ENCODE data around the gene ACSL6.
A peak's percentile ranks its signal among the peaks of the same experiment; 100 is the strongest.

Gene ACSL6

GRCh38 chr5:131926168-131926567, 85.3 kb downstream of the ACSL6 start:
- no peak for DNase-seq

GRCh38 chr5:131916481-131916880, 95.0 kb downstream of the ACSL6 start:
- no peak for DNase-seq

GRCh38 chr5:131914472-131914871, 97.0 kb downstream of the ACSL6 start:
- DNase-seq = no peak

- DNase-seq = no peak
Measured at GRCh38 chr5:131913603-131914002, 97.9 kb downstream of the ACSL6 start.

- DNase-seq = no peak
Measured at GRCh38 chr5:131906668-131907067, 104.8 kb downstream of the ACSL6 start.

- peak in 1 of 2 donors; percentile 28 for DNase-seq
Measured at GRCh38 chr5:131902266-131902665, 109.2 kb downstream of the ACSL6 start.

All from CD4-positive, alpha-beta T cell treated with Interleukin-4 for 1 hour (primary cell).